Transverse colon (tissue), 4 donors: ENCODE measurements around the gene TNFRSF11A.

ENCODE experiments used
- CTCF ChIP-seq, 5 experiments: fragments of 200-600 bp in 3 of 5; fragments of 450-650 bp in 2 of 5; sonication (generic) in 3 of 5; IDR thresholded peaks; 1 replicate in 2 of 5; 2 replicates in 3 of 5; pipeline ENCODE4 v1.5.1; 2016 to 2017; ENCODE audit warnings: antibody characterized with exemption in 5 of 5, inconsistent platforms in 3 of 5, mild to moderate bottlenecking in 2 of 5, moderate library complexity in 1 of 5
- EP300 ChIP-seq: sonication (generic); formaldehyde crosslinking; IDR thresholded peaks from one replicate; pipeline ENCODE4 v1.6.1; 2017; ENCODE audit warnings: antibody characterized with exemption, low read depth
- POLR2A ChIP-seq: fragments of 450-650 bp; IDR thresholded peaks from one replicate; pipeline ENCODE4 v1.6.1; 2016; ENCODE audit warnings: antibody characterized with exemption, mild to moderate bottlenecking, moderate library complexity
- POLR2AphosphoS5 ChIP-seq, 3 donors: sonication (generic); formaldehyde crosslinking; IDR thresholded peaks; one replicate each; pipeline ENCODE4 v1.6.1; 2016; ENCODE audit warnings: antibody characterized with exemption in 3 of 3

GRCh38 chr18:62379051-62379450 lies 53.9 kb downstream of the TNFRSF11A start:
- no peak for TF ChIP-seq EP300
- no peak for TF ChIP-seq CTCF (IDR thresholded peaks at IDR 0.05)
- TF ChIP-seq POLR2A, result no peak
- TF ChIP-seq POLR2AphosphoS5 (IDR thresholded peaks at IDR 0.05), result no peak
